ENCODE data around the gene HBA1.
"Not testable (repeated sequence)": the region's sequence is repeated elsewhere in the genome, so short reads cannot be mapped to it uniquely, and the experiment has no call there.

DNA sequence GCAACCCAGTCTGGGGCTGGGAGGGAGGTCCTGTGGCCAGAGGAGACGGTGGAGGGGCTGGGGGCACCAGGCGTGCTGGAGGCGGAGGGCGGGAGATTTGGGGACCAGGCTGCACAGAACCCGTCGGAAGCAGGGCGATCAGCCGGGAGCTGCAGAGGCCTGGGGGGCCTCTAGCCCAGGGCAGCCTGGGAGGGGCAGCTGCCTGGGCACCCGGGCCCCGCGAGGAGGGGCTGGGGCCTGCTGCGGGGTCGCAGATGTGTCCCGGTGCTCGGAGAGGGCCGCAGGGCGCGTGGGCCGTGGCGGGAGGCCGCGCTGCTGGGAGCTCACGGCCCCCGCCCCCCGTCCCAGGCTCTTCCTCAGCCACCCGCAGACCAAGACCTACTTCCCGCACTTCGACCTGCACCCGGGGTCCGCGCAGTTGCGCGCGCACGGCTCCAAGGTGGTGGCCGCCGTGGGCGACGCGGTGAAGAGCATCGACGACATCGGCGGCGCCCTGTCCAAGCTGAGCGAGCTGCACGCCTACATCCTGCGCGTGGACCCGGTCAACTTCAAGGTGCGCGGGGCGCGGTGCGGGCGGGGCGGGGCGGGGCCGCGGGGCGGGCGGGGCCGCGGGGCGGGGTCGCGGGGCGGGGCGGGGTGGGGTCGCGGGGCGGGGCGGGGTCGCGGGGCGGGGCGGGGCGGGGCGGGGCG is 12.2 kb upstream of the HBA1 start:
- TF ChIP-seq, protein P1, sequence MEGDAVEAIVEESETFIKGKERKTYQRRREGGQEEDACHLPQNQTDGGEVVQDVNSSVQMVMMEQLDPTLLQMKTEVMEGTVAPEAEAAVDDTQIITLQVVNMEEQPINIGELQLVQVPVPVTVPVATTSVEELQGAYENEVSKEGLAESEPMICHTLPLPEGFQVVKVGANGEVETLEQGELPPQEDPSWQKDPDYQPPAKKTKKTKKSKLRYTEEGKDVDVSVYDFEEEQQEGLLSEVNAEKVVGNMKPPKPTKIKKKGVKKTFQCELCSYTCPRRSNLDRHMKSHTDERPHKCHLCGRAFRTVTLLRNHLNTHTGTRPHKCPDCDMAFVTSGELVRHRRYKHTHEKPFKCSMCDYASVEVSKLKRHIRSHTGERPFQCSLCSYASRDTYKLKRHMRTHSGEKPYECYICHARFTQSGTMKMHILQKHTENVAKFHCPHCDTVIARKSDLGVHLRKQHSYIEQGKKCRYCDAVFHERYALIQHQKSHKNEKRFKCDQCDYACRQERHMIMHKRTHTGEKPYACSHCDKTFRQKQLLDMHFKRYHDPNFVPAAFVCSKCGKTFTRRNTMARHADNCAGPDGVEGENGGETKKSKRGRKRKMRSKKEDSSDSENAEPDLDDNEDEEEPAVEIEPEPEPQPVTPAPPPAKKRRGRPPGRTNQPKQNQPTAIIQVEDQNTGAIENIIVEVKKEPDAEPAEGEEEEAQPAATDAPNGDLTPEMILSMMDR (IDR thresholded peaks at IDR 0.05) = not testable (repeated sequence)
- TF ChIP-seq POLR2A (IDR thresholded peaks at IDR 0.05) = not testable (repeated sequence)

Data from Peyer's patch (tissue), 4 donors.